Measurements from ENCODE around the gene ZNF862. TPM values are rescaled to one million over a fixed set of nuclear protein-coding genes. Genes with fewer than 3 reads are reported as not detected.

Gene ZNF862
- total and polyA plus RNA-seq, 2 of the 8 experiments (the other 6 are each of a cell fraction or from before 2014, with no cell fraction given): 1.8 to 3.9 TPM

- TF ChIP-seq USF2 (IDR thresholded peaks at IDR 0.05; ENCODE audit: low read length): no peak
- TF ChIP-seq CEBPB (IDR thresholded peaks at IDR 0.05; ENCODE audit: low read depth, low read length): no peak
- no peak for TF ChIP-seq SIN3A (conservative IDR thresholded peaks at IDR 0.05 in 1 of 2, IDR thresholded peaks at IDR 0.05 in 1 of 2; ENCODE audit: low read depth in 1 of 2, low read length in 2 of 2)
Observed at GRCh38 chr7:149868623-149869290, 30.6 kb downstream of the ZNF862 start (continued).
